Activated CD4-positive, alpha-beta T cell treated with anti-CD3 and anti-CD28 coated beads, Interleukin-2, amount 50 U/mL, for 4 hours (primary cell): ENCODE measurements around the gene AMER1.
"Not testable (repeated sequence)": the region's sequence is repeated elsewhere in the genome, so short reads cannot be mapped to it uniquely, and the experiment has no call there.

Source experiments
- DNase-seq, 2 experiments: peaks; one replicate each; pipeline ENCODE4 v3.0.0-alpha.2; 2020

Gene AMER1

GRCh38 chrX:64205441-64205734 lies at the start of gene AMER1:
AMER1 (minus strand) TSS chrX:64205708; CDS start chrX:64193286, 12,422 bp downstream.
- DNase-seq: no peak

DNA sequence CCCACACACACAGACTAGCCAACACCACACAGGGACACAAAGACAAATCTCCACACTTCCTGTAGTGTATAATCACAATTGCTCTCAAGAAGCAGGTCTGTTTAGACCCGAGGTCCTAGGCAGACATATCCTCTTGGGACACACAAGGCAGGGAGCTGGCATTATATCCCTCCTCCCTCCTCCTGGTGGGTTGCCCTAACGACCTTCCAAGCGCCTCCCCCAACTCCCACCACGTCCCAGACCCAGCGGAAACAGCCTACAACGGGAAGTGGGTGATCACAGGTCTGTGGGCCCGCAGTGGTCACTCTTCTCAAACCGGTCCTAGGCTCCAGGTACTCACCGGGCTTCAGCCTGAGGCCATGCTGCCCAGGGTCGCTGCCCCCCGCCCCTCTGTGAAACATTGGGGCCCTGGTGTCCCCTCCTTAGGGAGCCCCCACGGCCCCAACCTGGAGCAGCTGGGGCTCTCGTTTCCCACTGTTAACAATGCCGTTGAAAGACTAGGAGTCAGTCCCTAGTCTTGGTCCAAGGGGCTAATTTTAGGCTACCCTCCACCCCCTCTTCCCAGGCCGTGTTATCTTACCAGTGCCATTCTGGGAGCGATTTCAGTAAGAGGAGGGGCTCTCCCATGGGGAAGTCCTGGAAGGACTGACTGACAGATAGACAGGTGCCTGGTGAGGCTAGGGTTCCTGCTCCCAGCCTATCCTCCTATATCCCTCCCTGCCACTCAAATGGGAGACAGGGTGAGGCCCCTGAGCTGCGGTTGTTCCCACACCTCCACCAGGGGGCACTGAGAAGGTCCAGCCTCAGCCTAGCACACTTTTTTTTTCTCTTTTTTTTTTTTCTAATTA lies 24.8 kb upstream of the AMER1 start, which contains the start of gene ASB12:
ASB12 (minus strand) TSS at position 485 of the 848 bp plus-strand sequence. CDS start 4,957 bp downstream, outside the sequence.
- DNase-seq: no peak

- no peak for DNase-seq
These were observed 23.6 kb upstream of the AMER1 start for GRCh38 chrX:64229154-64229553.

DNA sequence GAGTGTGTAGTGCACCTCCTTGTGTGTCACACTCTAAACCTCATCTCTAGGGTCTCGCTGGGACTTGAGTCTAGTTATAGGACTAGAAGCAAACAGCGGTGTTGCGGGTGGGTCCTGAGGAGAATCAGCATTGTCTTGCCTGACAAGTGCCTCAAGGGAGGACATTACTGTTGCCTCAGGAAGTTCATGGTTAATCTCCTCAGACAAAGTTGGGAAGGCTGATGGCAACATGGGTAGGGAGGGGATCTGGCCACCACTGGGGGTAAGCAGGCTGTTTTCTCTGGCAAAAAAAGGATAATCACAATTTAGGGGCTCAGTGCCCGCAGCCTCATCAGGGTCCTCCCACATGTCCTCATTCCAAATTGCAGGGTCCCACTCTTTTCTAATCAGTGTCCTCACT lies 12.5 kb upstream of the AMER1 start:
- no peak for DNase-seq

- not testable (repeated sequence) for DNase-seq
These were observed 8.5 kb upstream of the AMER1 start for GRCh38 chrX:64213989-64214388.

DNA sequence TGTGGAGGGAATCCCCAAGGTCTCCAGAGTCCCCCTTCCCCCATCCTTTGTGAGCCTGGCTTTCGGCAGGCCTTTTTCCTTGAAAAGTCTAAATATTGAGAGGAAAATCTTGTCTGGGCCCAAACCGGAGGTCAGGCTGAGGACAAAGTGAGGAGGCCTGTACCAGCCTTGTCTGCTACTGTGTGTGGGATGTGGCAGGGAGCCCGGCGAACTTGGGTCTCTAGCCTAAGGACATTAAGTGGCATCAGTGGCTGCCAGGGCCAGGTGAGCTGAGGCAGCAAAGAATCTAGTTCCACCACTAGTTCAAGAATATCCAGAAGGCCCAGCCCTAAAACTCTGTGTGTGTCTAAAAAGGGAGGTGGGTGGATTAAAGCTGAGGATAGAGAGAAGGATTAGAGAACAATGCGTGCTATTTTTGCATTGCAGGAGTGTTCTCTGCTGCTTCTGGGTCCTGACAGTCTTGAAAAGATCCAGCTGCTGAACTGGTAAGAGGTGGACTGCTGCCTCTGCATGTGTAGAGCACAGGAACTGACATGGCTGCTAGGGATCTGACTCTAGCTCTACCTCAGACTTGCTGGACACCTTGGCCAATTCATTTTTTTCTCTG lies 1.2 kb upstream of the AMER1 start:
- no peak for DNase-seq

DNA sequence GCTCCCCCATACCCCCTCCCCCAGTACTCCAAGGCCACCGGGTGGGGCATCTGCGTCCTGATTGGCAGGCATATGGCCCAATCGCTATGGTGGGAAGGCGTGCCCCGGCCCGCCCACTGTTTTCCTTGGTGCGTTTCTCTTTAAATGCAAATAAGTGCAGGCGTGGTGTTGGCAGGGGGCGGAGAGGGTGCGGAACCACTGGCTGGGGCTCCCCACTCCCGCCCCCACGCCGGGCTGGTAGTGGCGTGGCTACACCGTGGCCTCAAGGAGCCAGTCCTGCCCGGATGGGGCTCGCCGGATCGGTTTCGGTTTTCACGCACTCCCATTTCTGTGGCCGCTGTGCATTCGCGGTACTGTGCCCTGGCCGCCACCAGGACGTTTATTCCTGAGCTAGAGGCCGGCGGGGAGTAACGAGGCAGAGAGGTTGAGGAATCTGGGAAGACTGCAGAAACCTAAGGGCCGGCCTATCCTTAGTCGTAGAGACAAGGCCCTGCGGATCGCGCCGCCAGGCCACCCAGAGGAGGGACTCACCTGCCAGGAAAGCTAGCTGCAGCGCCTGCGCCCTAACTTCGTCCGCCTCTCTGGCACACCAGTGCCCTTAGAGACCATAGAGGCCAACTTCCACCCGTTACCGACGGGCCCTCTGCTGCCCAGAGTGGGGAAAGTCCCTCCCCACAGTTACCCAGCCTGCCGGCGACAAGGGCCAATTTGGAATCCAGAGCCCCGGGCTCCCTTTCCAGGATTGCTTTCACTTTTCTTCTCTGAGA lies 410 bp upstream of the AMER1 start:
- DNase-seq: peak; percentile 82 to 83

DNA sequence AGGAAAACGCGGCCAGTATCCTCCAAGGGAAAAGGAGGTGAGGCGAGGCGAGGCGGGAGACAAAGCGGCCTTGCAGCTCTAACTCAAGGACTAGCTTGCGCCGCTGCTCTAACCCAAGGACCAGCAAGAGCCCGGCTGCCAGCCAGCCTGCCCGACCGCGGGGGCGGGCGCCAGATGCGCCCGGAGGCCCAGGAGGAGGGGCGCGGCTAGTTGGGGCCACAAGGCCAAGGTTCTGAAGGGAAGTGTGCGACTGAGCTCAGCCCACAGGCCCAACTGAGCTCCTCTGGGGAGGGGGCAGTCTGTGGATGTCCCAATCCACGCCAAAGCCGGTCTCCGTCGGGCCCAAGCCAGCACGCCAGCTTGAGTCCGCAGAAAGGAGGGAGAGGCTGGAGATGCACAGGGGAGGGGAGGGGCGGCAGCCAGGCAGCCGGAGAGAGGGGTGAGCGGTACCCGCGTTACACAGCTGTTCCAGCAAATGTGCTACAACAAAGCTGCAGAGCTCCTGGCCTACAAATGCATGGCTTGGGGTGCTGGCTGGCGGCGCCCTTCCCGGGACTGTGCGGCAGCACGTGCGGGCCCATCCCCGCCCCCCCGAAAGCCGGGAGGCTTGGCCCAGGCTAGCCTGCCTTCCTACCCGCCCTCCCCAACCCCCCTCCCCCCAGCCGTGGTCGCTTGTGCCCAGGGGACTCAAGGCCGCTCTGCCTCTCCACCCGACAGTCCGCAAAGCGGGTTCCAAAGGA lies 637 bp downstream of the AMER1 start:
- DNase-seq: peak in 1 of 2 experiments; percentile 0

- DNase-seq: no peak
These were observed 1.3 kb downstream of the AMER1 start for GRCh38 chrX:64204252-64204651.

DNA sequence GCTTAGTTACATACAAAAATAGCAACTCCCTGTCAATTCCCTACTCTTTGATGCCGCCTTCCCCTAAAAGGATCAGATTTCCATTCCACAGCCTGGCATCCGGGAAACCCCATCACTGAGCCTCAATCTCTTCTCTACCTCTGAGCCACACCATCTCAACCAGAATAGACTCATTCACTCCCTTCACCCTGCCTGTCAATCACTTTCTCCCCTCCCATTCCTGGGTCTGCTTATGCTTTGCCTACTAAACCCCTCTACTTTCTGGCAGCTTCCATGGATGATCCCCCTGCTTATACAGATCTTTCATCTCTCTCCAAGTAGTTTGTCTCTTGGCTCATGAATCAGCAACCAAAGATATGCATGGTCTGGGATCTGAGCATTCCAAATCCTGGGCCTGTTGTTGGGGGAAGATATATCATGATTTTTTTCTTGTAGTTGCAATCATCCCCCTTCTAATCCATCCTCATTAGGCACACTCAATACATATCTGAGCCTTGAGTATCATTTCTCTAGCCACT lies 2.6 kb downstream of the AMER1 start:
- DNase-seq: no peak

DNA sequence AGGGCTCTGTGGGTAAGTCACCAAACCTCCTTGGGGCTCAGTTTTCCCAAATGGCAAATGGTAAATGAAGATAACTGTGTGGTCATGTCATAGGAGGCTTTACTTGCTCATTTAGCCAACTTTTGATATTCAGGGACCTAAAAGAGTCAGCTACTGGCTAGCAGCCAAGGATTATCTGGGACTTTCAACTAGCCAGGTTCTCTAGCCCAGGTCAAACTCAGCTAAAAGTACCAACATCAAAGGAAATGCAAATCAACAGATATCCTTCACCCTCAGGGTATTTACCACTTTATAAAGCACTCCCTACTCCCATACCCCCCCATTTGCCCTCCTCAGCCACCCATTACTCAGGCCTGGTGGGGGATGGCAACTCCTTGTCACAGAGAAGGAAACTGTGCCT lies 7.5 kb downstream of the AMER1 start:
- DNase-seq: no peak

GRCh38 chrX:64196606-64197005 lies 8.9 kb downstream of the AMER1 start:
- no peak for DNase-seq

- no peak for DNase-seq
These were observed 9.6 kb downstream of the AMER1 start for GRCh38 chrX:64195862-64196261.

GRCh38 chrX:64192673-64193072 lies 12.8 kb downstream of the AMER1 start:
- no peak for DNase-seq

DNA sequence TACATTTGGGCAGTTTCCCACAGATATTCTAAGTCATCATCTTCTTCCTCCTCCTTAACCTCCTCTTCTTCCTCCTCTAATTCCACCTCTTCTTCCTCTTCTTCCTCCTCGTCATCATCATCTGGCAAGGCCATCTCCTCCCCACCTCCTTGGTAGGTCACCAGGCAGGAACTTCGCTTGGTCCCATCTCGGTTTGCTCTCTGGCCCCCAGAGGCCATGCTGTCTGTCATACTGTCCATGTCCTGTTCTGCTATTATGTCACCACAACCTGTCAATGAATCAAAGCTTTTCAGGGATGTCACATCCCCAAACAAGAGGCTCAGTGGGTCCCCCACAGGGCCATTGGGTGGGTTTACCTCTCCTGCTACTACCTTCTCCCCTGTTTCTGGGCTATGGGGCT lies 13.5 kb downstream of the AMER1 start:
- no peak for DNase-seq

- DNase-seq: no peak
These were observed 14.1 kb downstream of the AMER1 start for GRCh38 chrX:64191281-64192010.

GRCh38 chrX:64190136-64190740 lies 15.3 kb downstream of the AMER1 start:
- DNase-seq: no peak

DNA sequence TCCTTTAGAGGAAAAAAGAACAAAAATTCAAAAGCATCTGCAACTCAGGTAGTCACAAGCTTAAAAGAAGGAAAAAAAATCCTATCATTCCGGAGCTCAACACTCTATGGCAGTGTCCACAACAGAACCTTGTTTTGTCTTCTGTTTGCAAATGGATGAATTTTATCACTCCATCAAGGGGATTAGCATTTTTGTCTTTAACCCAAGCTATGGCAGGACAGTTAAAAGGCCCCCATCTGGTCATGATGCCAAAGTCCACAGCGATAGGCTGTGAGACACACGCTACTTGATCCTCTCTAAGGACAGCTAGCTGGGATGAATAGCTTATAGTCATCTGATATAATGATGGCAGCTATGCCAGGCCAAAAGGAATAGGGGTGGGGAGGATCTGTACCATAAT lies 16.6 kb downstream of the AMER1 start:
- DNase-seq: no peak

GRCh38 chrX:64187762-64188150 lies 17.8 kb downstream of the AMER1 start:
- no peak for DNase-seq

DNA sequence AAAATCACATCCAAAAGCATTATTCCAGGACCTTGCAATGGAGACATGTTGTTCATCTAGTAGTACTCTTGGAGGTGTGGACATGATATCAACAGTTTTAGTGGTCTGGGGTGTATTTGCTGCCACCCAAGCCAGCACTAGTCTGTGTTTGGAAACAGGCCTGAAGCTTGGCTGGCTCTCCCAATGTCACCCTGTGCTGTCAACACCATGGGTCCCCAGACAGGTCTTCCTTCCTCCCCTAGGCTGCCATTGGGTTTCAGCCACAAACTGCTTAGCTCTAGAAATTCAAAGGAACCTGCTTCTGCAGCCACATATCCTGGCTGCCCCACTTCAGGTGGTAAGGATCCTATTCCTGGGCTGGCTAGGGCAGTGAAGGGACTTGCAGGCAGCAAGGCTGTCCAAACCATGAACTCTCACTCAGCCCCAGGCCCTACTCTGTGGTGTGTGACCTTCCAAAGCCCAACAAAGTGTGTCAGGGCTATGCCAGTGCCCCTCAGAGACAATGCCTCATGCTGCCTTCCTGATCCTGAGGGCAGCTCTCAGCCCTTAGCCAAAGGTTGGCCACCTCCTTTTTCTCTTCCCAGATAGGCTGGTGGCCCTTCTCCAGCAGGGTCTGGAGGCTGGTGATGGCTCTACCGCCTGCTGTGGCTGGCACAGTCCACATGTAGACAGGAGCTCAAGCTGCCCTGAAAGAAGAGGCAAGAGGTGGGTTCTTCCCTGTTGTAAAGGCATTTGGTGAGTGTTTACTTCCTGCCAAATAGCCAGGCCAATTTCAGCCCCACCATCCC lies 18.3 kb downstream of the AMER1 start:
- DNase-seq: no peak

DNA sequence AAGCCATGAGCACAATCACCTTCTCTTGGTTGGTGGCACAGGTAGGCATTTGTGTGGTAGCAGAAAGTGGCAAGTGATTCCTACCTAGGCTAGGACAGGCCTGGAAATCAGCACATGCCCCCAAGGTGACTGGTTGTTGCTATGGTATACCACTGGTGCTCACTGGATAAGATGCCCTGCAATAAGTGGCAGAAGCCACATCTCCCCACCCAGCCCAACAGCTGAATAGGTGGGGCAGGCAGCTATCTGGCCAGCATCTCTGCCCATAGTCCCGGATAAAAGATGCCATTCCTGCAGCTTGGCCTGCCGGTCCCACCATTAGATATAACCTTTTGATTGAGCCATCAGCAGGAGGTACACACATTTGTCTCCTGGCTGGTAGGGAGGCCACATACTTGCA lies 21.1 kb downstream of the AMER1 start:
- no peak for DNase-seq
